GM19023 (cell line): Measurements from ENCODE around the gene KANK4.

Experiments used
- ATAC-seq: cut with Tn5 transposase; IDR thresholded peaks from one replicate; pipeline ENCODE4 v1.9.1; 2021; ENCODE audit warnings: mild to moderate bottlenecking, moderate library complexity; ENCODE audit not compliant: unreplicated experiment

Gene KANK4

GRCh38 chr1:62212411-62212810, 106.8 kb downstream of the KANK4 start:
- no peak for ATAC-seq

GRCh38 chr1:62210960-62211359, 108.3 kb downstream of the KANK4 start:
- no peak for ATAC-seq

- no peak for ATAC-seq
Observed at GRCh38 chr1:62209931-62210595, 109.2 kb downstream of the KANK4 start.

- no peak for ATAC-seq
Observed at GRCh38 chr1:62208970-62209369, 110.3 kb downstream of the KANK4 start.

GRCh38 chr1:62208087-62208486, 111.1 kb downstream of the KANK4 start:
- no peak for ATAC-seq

- no peak for ATAC-seq
Observed at GRCh38 chr1:62207187-62207586, 112.0 kb downstream of the KANK4 start.

- ATAC-seq = no peak
Observed at GRCh38 chr1:62198781-62199125, 120.5 kb downstream of the KANK4 start.

- ATAC-seq = no peak
Observed at GRCh38 chr1:62198069-62198780, 121.0 kb downstream of the KANK4 start.

- ATAC-seq = no peak
Observed at GRCh38 chr1:62196086-62196690, 123.0 kb downstream of the KANK4 start.

GRCh38 chr1:62194651-62195544, 124.3 kb downstream of the KANK4 start, which contains the start of gene L1TD1:
Gene L1TD1 (plus strand): TSS chr1:62194849. CDS start chr1:62206629, 11,780 bp downstream.
- no peak for ATAC-seq

GRCh38 chr1:62188111-62188510, 131.1 kb downstream of the KANK4 start:
- ATAC-seq = no peak

GRCh38 chr1:62187548-62187947, 131.7 kb downstream of the KANK4 start:
- no peak for ATAC-seq
